ENCODE data around the gene DDTL.

The DDTL gene

GRCh38 chr22:24007253-24008021 is 40.7 kb downstream of the DDTL start:
- no peak for DNase-seq

- DNase-seq: no peak
These were observed 41.3 kb downstream of the DDTL start for GRCh38 chr22:24008022-24008283.

GRCh38 chr22:24008381-24009226 is 41.9 kb downstream of the DDTL start:
- no peak for DNase-seq

- no peak for DNase-seq
These were observed 42.7 kb downstream of the DDTL start for GRCh38 chr22:24009227-24010017.

GRCh38 chr22:24010018-24010391 is 43.3 kb downstream of the DDTL start:
- DNase-seq: no peak

GRCh38 chr22:24011735-24012068 is 45.0 kb downstream of the DDTL start:
- no peak for DNase-seq

- DNase-seq: no peak
These were observed 49.5 kb downstream of the DDTL start for GRCh38 chr22:24016156-24016555.

- DNase-seq: no peak
These were observed 54.6 kb downstream of the DDTL start for GRCh38 chr22:24021304-24021703.
